Endodermal cell (in vitro differentiated cells): ENCODE data around the gene PIM3. TPM values are rescaled to one million over a fixed set of nuclear protein-coding genes. Genes with fewer than 3 reads are reported as not detected.
A peak's percentile ranks its signal among the peaks of the same experiment; 100 is the strongest.

Experiments used
- DNase-seq: peaks from one replicate; pipeline ENCODE4 v3.0.0-alpha.2; 2017
- H3K27ac ChIP-seq: 2 replicates; pipeline ENCODE4 v1.5.1; 2013; ENCODE audit warnings: mild to moderate bottlenecking, low read depth, low read length, moderate library complexity
- H3K27me3 ChIP-seq: 2 replicates; pipeline ENCODE4 v1.6.1; 2013; ENCODE audit warnings: mild to moderate bottlenecking, low read length, moderate library complexity; ENCODE audit not compliant: insufficient read depth, control insufficient read depth, poor library complexity, severe bottlenecking
- H3K36me3 ChIP-seq: 2 replicates; pipeline ENCODE4 v1.7.0; 2013; ENCODE audit warnings: mild to moderate bottlenecking, low read length, moderate library complexity; ENCODE audit not compliant: control insufficient read depth, insufficient read depth
- H3K4me1 ChIP-seq: one replicate; pipeline ENCODE4 v1.7.0; 2013; ENCODE audit warnings: low read length; ENCODE audit not compliant: control insufficient read depth, insufficient read depth
- H3K4me3 ChIP-seq: 2 replicates; pipeline ENCODE4 v1.5.1; 2013; ENCODE audit warnings: mild to moderate bottlenecking, low read length, moderate library complexity
- H3K9ac ChIP-seq: 2 replicates; pipeline ENCODE4 v1.6.1; 2013; ENCODE audit warnings: mild to moderate bottlenecking, low read length, moderate library complexity; ENCODE audit not compliant: poor library complexity, severe bottlenecking; ENCODE audit errors: extremely low read depth
- H3K9me3 ChIP-seq: 2 replicates; pipeline ENCODE4 v1.6.1; 2013; ENCODE audit warnings: mild to moderate bottlenecking, low read length, moderate library complexity; ENCODE audit not compliant: control insufficient read depth
- H3K27ac Mint-ChIP-seq: 2 replicates; pipeline ENCODE4 v1.8.0; 2020; ENCODE audit warnings: mixed read lengths
- H3K27me3 Mint-ChIP-seq: 2 replicates; pipeline ENCODE4 v1.8.0; 2021; ENCODE audit warnings: mild to moderate bottlenecking, mixed read lengths; ENCODE audit not compliant: insufficient read depth
- H3K36me3 Mint-ChIP-seq: 2 replicates; pipeline ENCODE4 v1.8.0; 2020; ENCODE audit warnings: low read depth, mixed read lengths
- H3K4me1 Mint-ChIP-seq: 2 replicates; pipeline ENCODE4 v1.8.0; 2020; ENCODE audit warnings: mixed read lengths
- H3K4me3 Mint-ChIP-seq: 2 replicates; pipeline ENCODE4 v1.8.0; 2020; ENCODE audit warnings: mild to moderate bottlenecking, moderate library complexity, mixed read lengths
- H3K9me3 Mint-ChIP-seq: 2 replicates; pipeline ENCODE4 v1.8.0; 2020; ENCODE audit warnings: mild to moderate bottlenecking, mixed read lengths
- CTCF ChIP-seq: fragments of 200-600 bp; sonication (generic); conservative IDR thresholded peaks from 2 replicates; pipeline ENCODE4 v1.5.0; 2021; ENCODE audit warnings: antibody characterized with exemption, mild to moderate bottlenecking
- WGBS, 2 experiments: methylation state at CpG; one replicate each; pipeline versions ENCODE4 v1.1.5 to v1.1.7; 2013; ENCODE audit warnings: missing lambda C conversion rate in 2 of 2, mixed read lengths in 1 of 2; ENCODE audit not compliant: insufficient coverage in 1 of 2, insufficient read length in 1 of 2; 5-methylcytosine and 5-hydroxymethylcytosine counted together
- total RNA-seq, 2 donors: library from RNA; stranded (reverse); fragmentation: NEBNext Ultra II Directional in 1 of 2; extraction: Animal tissue kit (Norgen Biotek cat#: 25700) in 1 of 2; gene quantifications; 2 replicates in 1 of 2; 3 replicates in 1 of 2; pipeline ENCODE4 v1.2.1, GENCODE V29; 2021

Gene PIM3
- total RNA-seq, 2 donors from 2014 or later = 31.5 to 36.6 TPM

- no peak for TF ChIP-seq CTCF
- no peak overlapping the region for H3K27ac ChIP-seq
- Mint-ChIP-seq H3K27me3 (no peaks in the 10 kb centered on the region), H3K36me3 (peaks cover 41% of the 10 kb centered on the region), H3K9me3 (no peaks in the 10 kb centered on the region), H3K4me3 (no peak overlapping the region), H3K4me1 (peaks cover 5% of the 10 kb centered on the region), H3K27ac (no peak overlapping the region)
- no peak for DNase-seq
- H3K27me3 ChIP-seq = no peaks in the 10 kb centered on the region
- H3K36me3 ChIP-seq = peaks cover 34% of the 10 kb centered on the region
- H3K9ac ChIP-seq = no peak overlapping the region
- no peaks in the 10 kb centered on the region for H3K9me3 ChIP-seq
- no peak overlapping the region for H3K4me3 ChIP-seq
- no peaks in the 10 kb centered on the region for H3K4me1 ChIP-seq
- WGBS, 2 experiments = 90 to 91% methylated on average over 4 to 24 of the region's 25 CpGs
These were observed 37.6 kb upstream of the PIM3 start for GRCh38 chr22:49922926-49923325.

- no peak overlapping the region for H3K27ac Mint-ChIP-seq
- TF ChIP-seq CTCF = peak; percentile 37
These were observed 37.1 kb upstream of the PIM3 start for GRCh38 chr22:49923445-49923844.

GRCh38 chr22:49924113-49924833 is 36.3 kb upstream of the PIM3 start:
- Mint-ChIP-seq H3K4me1 (peaks cover 5% of the 10 kb centered on the region), H3K27ac (no peak overlapping the region), H3K4me3 (no peak overlapping the region), H3K27me3 (peaks cover 2% of the 10 kb centered on the region), H3K36me3 (peaks cover 41% of the 10 kb centered on the region), H3K9me3 (no peaks in the 10 kb centered on the region)
- Histone ChIP-seq H3K9me3 (no peaks in the 10 kb centered on the region), H3K36me3 (peaks cover 34% of the 10 kb centered on the region), H3K27me3 (no peaks in the 10 kb centered on the region), H3K27ac (no peak overlapping the region), H3K9ac (no peak overlapping the region), H3K4me1 (no peaks in the 10 kb centered on the region), H3K4me3 (no peak overlapping the region)
- DNase-seq = no peak
- 90 to 92% methylated on average over 22 to 31 of the region's 31 CpGs for WGBS, 2 experiments
- no peak for TF ChIP-seq CTCF

More at GRCh38 chr22:49923445-49923844, 37.1 kb upstream of the PIM3 start:
- H3K4me3 ChIP-seq = no peak overlapping the region
- no peak overlapping the region for H3K27ac ChIP-seq
- no peak for DNase-seq
- peaks cover under 1% of the 10 kb centered on the region for H3K27me3 Mint-ChIP-seq
- no peaks in the 10 kb centered on the region for H3K27me3 ChIP-seq
- peaks cover 41% of the 10 kb centered on the region for H3K36me3 Mint-ChIP-seq
- no peak overlapping the region for H3K4me3 Mint-ChIP-seq
- no peak overlapping the region for H3K9ac ChIP-seq
- H3K9me3 ChIP-seq = no peaks in the 10 kb centered on the region
- H3K9me3 Mint-ChIP-seq = no peaks in the 10 kb centered on the region
- peaks cover 5% of the 10 kb centered on the region for H3K4me1 Mint-ChIP-seq
- no peaks in the 10 kb centered on the region for H3K4me1 ChIP-seq
- H3K36me3 ChIP-seq = peaks cover 34% of the 10 kb centered on the region
- WGBS, 2 experiments = 80% methylated on average over 16 of the region's 16 CpGs
